Mesenteric fat pad (tissue), 1 donor: ENCODE data around the gene LDLRAD3. TPM values are rescaled to one million over a fixed set of nuclear protein-coding genes. Genes with fewer than 3 reads are reported as not detected.

Experiments
- DNase-seq: peaks from one replicate; pipeline ENCODE4 v3.0.0-alpha.2; 2020; ENCODE audit warnings: low spot score
- total RNA-seq: library from RNA; stranded (reverse); fragmentation: NEBNext Ultra II Directional; extraction: Animal tissue kit (Norgen Biotek cat#: 25700); gene quantifications from one replicate; pipeline ENCODE4 v1.2.1, GENCODE V29; 2021
- donor health status: DM: yes; HTN: yes; CAD: no.

LDLRAD3 gene
- total RNA-seq, 1 donor from 2014 or later: 69.2 TPM

GRCh38 chr11:36098087-36098486 lies 154.2 kb downstream of the LDLRAD3 start:
- DNase-seq: peak; percentile 53

GRCh38 chr11:36098853-36099375 lies 155.1 kb downstream of the LDLRAD3 start:
- DNase-seq: no peak

- DNase-seq: no peak
These were observed 157.6 kb downstream of the LDLRAD3 start for GRCh38 chr11:36101466-36101865.

GRCh38 chr11:36102868-36103267 lies 159.0 kb downstream of the LDLRAD3 start:
- no peak for DNase-seq

- no peak for DNase-seq
These were observed 160.2 kb downstream of the LDLRAD3 start for GRCh38 chr11:36103933-36104530.

GRCh38 chr11:36104660-36104992 lies 160.8 kb downstream of the LDLRAD3 start:
- no peak for DNase-seq

- DNase-seq: no peak
These were observed 162.1 kb downstream of the LDLRAD3 start for GRCh38 chr11:36105743-36106581.

GRCh38 chr11:36107547-36107946 lies 163.7 kb downstream of the LDLRAD3 start:
- DNase-seq: no peak

- DNase-seq: no peak
These were observed 165.2 kb downstream of the LDLRAD3 start for GRCh38 chr11:36108881-36109589.

- no peak for DNase-seq
These were observed 165.7 kb downstream of the LDLRAD3 start for GRCh38 chr11:36109590-36109849.

- DNase-seq: no peak
These were observed 166.2 kb downstream of the LDLRAD3 start for GRCh38 chr11:36109850-36110606.

- DNase-seq: no peak
These were observed 167.0 kb downstream of the LDLRAD3 start for GRCh38 chr11:36110668-36111410.

- DNase-seq: no peak
These were observed 170.2 kb downstream of the LDLRAD3 start for GRCh38 chr11:36114095-36114494.

- DNase-seq: no peak
These were observed 171.5 kb downstream of the LDLRAD3 start for GRCh38 chr11:36115378-36115801.

GRCh38 chr11:36116161-36116560 lies 172.3 kb downstream of the LDLRAD3 start:
- no peak for DNase-seq

GRCh38 chr11:36118084-36118483 lies 174.2 kb downstream of the LDLRAD3 start:
- DNase-seq: no peak

GRCh38 chr11:36119300-36119699 lies 175.4 kb downstream of the LDLRAD3 start:
- DNase-seq: no peak

- DNase-seq: no peak
These were observed 177.2 kb downstream of the LDLRAD3 start for GRCh38 chr11:36121054-36121453.

- DNase-seq: no peak
These were observed 178.8 kb downstream of the LDLRAD3 start for GRCh38 chr11:36122671-36123070.

- no peak for DNase-seq
These were observed 179.7 kb downstream of the LDLRAD3 start for GRCh38 chr11:36123336-36124101.
